GM19023 (cell line): ENCODE results near the gene CPLX4.
"Not testable (repeated sequence)": the region's sequence is repeated elsewhere in the genome, so short reads cannot be mapped to it uniquely, and the experiment has no call there.

Source experiments
- ATAC-seq: cut with Tn5 transposase; IDR thresholded peaks from one replicate; pipeline ENCODE4 v1.9.1; 2021; ENCODE audit warnings: mild to moderate bottlenecking, moderate library complexity; ENCODE audit not compliant: unreplicated experiment

Gene CPLX4

DNA sequence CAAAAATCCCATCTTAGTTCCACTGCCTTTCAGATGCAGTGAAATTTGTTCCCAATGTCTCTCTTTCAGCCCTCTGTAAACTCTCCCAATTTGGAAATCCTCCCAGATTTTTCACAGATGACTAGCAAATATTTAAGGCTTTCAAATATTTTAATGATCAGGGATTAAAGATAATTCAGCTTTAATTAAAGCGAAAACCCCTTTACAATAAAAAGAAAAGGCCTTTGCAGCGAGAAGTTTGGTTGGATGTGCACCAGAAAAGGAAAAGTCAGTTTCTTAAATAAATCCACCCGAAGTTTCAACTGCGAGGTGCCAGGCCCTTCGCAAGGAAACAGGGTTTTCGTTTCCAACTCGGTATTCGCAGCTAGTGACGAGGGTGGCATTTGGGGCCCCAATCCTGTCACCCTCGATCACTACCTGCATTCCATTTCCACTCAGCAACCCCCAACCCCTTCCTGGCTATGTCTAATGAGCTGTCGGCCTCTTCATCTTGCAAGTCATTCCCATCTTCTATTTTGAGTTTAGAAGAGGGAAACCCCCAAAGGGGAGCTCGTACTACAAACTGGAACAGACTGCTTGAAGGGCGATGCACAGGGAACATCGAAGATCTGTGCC, 46.7 kb downstream of the CPLX4 start:
- ATAC-seq, result no peak

DNA sequence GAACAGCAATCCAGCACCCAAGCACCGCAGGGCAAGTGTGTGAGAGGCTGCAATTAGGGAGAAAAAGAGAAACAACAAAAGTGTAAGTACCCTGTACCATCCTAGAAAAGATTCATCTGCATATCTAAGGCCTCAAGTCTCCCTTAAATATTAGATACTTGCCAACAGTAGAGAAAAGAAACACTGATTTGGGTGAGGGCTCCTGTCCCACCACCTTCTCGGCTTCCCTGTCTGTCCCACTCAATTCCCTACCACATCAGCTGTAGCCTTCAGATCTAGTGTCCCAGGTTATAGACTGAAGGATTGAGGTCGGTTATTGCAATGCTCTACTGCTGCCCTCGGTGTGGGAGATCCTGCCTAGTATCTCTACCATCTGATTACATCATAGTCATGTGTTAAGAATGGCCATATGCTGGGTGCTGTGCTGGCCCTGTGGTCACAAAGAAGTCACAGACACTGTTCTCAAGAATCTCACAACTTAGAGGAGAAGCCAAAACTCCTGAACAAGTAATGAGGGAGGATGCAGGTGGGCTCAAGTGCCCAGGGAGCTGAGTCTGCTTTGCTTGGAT, 47.7 kb downstream of the CPLX4 start:
- ATAC-seq, result no peak

DNA sequence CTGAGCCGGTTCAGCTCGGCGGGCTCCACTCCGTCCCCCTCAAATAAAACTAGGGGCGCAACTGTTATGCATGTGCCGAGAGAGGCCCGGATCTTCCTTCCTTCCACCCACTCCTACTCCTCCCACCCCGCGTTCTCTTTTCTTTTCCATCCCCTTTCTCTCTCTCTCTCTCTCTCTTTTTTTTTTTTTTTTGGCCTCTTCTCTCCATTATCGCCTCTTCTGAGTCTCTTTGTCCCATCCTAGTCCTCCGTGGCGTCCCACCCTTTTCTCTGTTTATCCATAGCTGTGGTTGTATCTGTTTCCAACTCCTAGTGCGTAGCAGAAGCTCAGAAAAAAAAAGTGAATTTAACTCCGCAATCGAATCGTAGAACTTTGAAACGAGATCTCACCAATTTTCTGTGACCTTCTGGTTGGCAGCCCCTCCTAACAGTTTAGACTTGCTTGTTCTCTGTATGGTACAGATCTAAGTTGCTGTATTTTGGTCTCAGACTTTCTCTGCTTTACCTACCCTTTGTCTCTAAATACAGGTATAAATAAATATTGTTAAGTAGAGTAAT, 48.8 kb downstream of the CPLX4 start:
- no peak for ATAC-seq

DNA sequence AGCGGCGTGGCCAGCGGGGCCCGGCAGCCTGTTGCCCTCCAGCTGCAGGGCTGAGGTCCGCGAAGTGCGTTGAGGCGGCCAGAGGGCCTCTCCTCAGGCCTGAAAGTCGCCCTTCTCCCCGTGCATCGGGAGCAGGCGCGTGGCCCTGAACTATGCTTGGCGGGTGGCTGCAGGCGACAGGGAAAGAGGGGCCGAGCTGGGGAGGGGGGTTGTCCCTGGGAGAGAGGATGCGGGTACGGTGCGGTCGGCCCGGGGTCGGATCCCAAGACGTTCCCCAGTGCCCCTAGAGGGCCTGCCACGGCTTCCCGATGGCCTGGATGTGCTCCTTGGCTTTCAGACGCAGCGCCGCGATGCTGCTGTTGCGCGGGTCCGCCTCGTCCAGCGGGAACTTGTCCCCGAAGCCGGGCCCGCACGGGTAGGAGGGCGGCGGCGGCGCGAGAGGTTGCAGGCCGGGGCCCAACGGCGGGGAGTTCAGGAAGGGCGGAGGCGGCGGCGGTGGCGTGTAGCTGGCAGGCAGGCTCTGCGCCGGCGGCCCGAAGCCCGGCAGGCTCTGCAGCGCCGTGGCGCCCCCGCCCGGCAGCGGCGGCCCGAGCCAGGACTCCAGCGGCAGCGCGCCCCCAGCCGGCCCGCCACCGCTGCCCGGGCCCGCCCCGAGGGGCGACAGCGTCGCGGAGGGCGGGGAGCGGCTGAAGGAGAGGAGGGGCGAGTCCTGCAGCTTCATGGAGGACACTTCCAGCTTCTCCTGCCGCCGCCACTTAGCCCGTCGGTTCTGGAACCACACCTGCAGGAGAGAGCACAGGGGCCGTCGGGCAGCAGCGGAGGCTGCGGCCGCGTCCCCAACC, 49.5 kb downstream of the CPLX4 start:
- no peak for ATAC-seq

DNA sequence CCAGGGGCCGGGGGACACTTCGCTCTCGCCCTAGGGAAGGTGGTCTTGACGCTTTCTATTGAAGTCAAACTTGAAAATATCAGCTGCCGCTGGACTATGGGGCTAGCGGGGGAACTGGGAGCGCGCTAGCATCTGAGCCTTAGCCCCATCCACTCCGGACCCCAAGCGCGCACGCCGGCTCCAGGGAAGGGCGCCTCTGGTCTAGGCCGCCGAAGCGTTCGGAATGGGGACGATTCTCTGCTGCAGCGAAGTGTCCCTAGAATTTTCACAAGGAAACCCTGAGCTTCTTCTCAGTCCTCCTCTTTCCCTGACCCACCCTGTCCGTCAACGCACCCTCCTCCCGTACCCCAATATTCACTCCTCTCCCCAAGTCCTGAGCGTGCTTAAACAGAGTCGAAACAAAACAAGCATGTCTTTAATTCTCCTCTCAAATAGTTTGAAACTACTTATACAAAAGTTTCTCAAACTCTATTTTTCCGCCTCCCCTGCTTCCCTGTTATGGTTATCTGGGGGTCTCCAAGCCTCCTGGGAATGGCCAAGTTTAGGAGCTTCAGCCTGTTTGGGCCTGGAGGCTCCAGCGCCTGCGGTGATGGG, 50.2 kb downstream of the CPLX4 start:
- ATAC-seq, result no peak

DNA sequence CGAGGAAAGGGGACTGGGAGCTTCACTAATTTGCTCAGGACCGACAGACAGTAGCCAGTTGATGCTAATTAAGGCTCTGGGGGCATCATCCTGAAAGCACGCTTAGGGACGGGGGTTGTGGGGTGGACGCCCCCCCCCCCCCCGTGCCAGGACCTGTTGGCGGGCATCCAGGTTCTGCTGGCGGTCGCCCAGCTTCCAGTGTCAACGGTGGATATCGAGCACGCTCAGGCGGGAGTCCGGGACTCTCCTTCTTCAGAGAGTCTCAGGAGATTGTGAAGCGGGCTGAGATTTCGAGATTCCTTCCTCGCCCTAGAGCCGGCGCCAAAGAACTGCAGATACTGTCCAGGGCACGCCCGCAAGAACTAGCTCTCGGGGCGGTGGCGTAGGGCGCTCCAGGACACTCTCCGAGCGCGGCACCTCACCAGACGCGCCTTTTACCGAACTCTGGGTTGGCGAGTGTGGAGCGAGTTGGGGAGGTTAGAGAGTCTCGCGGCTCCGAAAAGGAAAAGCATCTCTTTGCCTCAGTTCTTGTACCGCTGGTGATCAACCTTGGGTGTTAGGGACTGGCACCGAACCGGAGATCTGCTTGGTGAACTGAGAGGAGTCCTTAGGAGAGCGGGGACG, 50.8 kb downstream of the CPLX4 start:
- no peak for ATAC-seq

DNA sequence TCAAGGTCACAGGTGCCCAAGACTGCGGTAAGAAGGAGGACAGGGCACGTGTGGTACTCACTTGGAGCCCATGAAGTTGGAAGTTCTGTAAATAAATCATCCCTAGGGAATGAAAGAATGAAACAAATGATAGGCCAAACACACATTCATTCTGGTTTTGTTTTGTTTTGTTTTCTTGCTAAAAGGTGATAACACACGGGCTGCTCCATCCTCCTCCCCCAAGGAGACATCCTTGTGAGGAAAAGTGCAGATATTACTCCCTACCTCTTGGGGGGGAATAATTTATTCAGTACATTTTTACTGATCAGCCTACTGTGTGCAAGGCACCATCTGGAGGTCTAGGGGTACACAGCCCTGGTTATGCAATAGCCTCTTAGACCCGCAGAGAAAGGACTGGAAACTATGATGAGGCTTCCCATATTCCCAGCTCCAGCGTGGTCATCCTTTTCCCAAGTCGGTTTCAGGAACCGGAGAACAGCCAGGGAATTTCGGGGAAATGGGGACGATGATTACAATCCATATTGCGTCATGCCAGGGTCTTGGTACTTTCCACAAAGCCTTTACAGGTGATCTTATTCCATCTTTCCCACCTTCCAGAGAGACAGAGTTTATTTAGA, 51.5 kb downstream of the CPLX4 start:
- no peak for ATAC-seq

DNA sequence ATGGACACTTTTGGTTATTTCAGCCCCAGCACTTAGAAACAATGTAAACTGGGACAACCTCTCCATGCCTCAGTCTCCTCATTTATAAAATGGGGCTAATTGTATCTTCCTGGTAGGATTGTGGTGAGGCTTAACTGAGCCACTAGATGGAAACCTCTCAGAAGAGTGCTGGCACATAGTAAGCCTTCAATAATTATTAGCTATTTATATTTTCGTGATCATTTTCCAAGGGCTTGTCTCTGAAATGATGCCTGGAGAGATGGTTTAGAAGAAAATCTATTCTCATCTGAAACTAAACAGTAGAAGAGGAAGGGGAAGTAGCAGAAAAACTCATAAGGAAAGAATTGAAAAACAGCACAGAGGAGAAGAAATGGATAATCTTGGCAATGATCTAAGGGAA, 52.0 kb downstream of the CPLX4 start:
- no peak for ATAC-seq

DNA sequence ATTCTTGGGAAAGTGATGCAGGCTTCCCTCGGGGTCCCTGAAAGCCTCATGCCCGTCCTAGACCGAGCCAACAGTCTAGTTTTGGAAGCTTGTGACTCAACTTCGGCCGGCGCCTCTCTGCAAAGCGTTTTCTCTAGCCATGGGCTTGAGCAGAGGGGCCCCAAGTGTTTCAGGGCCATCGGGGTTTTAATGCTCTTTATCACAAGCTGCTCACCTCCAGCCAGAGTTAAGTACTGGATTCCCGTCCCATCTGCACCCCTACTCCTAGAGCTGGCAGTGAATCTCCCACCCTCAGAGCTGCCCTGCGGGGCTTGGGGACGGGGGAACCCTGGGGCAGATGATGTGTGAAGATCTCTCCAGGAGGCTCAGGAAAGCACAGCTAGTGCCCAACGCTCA, 52.5 kb downstream of the CPLX4 start:
- ATAC-seq, result no peak

DNA sequence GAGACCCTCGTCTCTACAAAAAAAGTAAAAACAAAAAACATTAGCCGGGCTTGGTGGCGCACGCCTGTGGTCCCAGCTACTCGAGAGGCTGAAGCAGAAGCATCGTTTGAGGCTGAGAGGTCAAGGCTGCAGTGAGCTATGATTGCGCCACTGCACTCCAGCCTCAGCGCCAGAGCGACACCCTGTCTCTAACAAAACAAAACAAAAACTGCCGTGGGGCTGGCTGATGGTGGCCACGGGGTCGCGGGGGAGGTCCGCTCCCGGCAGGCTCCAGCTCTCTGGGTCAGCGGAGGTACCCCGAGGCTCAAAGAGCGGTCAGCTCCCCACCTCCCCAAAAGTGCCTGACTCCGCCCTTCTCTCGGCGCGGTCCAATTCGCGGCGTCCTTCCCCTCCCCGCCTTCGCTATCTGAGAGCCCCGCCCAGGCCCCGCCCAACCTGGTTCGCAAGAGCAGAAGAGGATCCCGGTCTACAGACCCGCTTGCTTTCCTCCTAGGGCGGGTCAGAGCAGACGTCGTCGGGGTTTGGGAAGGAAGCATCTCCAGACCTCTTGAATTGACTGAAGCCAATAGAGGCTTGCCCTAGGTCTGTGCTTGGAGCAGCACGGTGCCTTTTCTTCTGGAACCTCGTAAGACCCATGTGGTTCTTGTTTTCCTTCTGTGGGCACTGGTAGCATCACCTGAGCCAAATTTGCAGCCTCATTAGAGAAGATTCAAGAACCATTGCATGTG, 53.0 kb downstream of the CPLX4 start:
- peak; percentile 65 for ATAC-seq

DNA sequence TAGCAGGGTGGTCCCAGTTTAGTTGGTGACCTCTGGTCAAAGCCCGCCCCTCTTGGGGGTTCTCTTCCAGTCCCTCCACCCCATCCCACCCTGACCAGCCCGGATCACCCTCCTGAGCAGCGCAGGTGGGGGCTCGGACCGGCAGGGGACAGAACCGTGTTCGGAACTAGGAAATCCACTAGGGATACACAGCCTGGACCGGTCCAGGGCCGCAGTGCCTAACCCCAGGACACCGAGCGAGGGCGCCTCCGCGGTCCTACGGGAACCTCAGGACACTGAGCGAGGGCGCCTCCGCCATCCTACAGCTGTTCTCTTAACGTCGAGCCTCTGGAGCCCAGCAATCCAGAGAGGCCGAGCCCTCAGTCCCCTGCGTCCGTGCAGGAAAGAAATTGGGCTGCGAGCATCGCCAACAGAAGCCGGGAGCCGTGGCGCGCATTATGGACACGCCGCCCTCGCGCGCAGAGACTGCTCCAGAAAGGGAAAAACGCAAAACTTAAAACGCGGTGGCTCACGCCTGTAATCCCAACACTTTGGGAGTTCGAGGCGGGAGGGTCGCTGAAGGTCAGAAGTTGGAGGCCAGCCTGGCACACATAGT, 53.7 kb downstream of the CPLX4 start:
- no peak for ATAC-seq

DNA sequence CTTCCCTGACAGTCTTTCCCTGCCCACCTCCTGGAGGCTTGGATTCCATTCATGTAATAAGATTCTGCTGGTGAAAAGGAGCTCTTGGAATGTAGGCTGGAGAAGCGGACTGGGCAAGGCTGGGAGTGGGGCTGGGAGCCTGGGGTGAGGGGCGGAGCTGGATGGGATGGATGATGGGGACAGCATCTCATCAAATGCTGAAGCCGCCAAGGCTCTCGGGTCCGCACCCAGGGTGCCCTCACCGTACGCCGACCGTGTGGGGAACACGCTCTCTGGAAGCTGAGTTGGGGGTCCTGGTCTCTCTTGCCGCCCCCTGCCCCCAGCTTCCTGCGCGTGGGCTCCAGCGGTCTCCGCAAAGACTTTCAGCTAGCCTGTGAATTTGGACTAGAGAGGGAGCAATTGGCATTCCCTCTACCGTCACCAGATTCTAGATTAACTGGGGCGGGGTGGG, 54.3 kb downstream of the CPLX4 start:
- no peak for ATAC-seq

DNA sequence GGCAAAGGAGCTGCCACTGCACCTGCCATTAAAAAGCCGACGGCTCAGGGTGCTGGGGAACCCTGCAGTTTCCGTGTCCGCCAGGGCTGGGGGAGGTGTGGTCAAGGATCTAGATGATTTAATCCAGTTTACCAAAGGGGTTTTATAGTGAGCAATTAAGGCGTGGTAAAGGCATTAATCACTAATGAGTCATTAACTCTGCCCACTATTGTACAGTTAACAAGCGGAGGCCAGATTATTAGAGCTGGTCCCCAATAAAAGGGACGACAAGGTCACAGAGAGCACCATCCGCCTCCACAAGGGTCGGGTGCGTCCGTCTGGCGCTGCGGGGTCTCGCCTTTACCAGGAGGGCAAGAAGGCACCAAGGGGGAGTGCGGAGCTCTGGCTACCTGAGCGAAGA, 54.8 kb downstream of the CPLX4 start:
- no peak for ATAC-seq

DNA sequence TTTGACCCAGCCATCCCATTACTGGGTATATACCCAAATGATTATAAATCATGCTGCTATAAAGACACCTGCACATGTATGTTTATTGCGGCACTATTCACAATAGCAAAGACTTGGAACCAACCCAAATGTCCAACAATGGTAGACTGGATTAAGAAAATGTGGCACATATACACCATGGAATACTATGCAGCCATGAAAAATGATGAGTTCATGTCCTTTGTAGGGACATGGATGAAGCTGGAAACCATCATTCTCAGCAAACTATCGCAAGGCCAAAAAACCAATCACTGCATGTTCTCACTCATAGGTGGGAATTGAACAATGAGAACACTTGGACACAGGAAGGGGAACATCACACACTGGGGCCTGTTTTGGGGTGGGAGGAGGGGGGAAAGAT, 56.2 kb downstream of the CPLX4 start:
- ATAC-seq, result not testable (repeated sequence)

DNA sequence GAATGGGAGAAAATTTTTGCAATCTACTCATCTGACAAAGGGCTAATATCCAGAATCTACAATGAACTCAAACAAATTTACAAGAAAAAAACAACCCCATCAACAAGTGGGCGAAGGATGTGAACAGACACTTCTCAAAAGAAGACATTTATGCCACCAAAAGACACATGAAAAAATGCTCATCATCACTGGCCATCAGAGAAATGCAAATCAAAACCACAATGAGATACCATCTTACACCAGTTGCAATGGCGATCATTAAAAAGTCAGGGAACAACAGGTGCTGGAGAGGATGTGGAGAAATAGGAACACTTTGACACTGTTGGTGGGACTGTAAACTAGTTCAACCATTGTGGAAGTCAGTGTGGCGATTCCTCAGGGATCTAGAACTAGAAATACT, 56.6 kb downstream of the CPLX4 start:
- ATAC-seq, result not testable (repeated sequence)

DNA sequence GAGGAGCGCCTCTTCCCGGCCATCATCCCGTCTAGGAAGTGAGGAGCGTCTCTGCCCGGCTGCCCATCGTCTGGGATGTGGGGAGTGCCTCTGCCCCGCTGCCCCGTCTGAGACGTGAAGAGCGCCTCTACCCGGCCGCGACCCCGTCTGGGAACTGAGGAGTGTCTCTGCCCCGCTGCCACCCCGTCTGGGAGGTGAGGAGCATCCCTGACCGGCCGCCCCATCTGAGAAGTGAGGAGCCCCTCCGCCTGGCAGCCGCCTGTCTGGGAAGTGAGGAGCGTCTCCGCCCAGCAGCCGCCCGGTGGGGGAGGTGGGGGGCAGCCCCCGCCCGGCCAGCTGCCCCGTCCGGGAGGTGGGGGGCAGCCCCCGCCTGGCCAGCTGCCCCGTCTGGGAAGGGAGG, 63.0 kb downstream of the CPLX4 start:
- ATAC-seq, result not testable (repeated sequence)

DNA sequence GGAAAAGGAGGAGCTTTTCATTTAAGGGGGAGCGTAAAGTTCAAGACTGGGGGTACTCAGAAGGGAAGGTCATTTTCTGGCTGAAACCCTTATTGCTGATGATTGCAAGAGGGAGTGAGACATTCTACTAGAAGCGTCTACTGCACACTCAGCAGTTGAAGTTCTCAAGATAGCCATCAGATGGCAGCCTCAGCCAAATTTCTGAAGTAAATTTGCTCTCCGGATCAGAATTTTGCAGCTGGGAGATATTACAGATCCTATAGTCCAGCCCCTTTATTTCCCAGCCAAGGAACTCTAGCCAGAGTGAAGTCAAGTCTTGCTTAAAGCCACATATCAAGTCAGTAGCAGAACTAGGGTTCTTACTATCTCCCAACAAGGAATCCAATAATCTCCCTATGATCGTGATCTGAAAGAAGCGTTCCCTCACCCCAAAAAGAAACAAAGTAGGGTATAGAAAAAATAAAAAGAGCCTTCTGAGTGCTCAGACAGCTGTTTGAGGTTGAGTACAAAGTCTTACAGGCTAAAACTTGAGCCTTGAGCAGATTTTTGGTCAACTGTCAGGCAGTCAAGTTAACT, 69.2 kb downstream of the CPLX4 start:
- ATAC-seq, result no peak

DNA sequence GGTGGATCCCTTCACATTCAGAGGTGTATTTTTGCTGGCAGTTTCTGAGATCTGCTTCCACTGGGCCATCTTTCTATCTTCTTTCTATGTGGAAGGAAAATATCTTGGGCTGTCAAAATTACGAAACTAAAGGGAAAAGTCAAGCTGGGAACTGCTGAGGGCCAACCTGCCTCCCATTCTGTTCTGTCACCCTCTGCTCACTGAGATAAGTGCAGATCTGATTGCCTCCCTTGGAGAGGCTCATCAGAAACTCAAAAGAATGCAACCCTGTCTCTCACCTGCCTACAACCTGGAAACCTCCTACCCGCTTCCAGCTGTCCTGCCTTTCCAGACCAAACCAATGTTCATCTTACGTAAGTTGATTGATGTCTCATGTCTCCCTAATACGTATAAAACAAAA, 71.7 kb downstream of the CPLX4 start:
- ATAC-seq, result no peak
